GM21528 (cell line): ENCODE measurements around the gene PIK3R1.

Experiments used
- ATAC-seq: cut with Tn5 transposase; IDR thresholded peaks from one replicate; pipeline ENCODE4 v1.9.1; 2021; ENCODE audit warnings: mild to moderate bottlenecking, moderate library complexity; ENCODE audit not compliant: unreplicated experiment, low FRiP score

Gene PIK3R1

DNA sequence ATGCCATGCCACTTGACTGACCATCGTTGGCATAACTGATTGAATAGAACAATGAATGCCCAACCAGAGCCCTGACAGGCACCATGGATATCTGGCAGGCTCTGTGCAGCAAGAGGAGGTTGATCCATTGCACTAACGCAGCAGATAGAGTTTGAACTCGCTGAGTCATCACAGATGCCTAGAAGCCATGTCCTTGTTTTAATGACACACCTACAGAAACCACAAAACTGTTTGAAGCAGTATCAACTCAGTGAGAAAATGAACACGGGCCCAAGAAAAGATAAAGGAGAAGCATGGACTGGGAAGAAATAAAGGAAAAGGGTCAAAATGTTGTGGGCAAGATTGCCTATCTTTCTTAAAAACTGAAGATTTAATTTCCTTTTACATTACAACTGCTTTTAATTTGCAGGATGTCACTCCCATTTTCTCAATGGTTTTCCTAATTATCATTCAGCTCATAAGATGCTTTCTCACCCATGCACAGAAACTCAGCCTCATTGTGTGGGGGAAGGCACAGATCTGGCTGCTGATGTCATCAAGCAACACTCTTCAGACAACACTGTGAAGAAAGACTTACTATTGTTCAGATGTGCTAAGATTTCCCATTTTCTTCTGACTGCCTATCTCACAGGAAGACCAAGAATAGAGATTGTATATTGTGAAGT lies 129.0 kb downstream of the PIK3R1 start:
- ATAC-seq, result no peak

DNA sequence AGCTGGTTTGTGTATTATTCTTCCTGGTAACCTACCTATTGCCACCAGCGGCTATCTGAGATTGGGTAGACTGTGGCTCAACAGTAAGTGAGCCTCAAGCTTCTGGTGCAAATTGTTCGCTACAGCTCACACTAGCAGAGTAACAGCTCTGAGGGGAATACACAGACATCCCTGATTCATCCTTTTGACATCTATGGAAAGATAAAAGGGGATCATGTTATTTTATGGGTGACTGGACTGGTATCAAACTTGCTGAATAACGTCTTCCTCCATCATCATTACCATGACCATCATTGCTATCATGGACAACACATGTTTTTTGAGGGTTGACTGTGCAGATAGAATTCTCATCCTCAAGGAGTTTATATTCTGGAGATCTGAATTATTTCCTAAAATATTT lies 129.6 kb downstream of the PIK3R1 start:
- no peak for ATAC-seq

DNA sequence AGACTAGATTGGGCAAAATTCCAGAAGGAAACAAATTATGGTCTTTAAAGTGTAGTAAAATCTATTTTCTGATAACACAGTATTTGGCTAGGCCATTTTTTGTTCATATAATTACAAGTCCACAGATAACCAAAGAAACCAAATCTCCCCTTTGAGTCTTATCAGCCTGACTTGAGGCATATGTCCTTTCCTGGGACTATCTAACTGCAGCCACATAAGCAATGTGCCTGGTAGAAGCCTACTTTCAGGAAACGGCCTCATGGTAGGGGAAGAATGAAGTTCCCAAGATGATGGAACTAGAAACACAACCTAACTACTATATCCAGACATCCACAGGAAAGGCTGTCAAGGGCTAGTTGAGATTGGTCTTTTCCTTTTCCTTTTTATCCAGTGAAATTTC lies 130.0 kb downstream of the PIK3R1 start:
- ATAC-seq, result no peak

DNA sequence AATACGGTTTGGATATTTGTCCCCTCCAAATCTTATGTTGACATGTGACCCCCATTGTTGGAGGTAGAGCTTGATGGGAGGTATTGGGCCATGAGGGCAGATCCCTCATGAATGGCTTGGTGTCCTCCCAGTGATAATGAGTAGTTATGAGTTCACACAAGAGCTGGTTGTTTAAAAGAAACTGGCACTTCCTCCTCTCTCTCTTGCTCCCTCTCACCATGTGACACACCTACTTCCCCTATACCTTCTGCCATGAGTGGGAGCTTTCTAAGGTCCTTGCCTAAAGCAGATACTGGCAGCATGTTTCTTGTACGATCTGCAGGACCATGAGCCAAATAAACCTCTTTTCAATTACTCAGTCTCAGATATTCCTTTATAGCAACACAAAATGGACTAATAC lies 132.0 kb downstream of the PIK3R1 start:
- ATAC-seq, result no peak

DNA sequence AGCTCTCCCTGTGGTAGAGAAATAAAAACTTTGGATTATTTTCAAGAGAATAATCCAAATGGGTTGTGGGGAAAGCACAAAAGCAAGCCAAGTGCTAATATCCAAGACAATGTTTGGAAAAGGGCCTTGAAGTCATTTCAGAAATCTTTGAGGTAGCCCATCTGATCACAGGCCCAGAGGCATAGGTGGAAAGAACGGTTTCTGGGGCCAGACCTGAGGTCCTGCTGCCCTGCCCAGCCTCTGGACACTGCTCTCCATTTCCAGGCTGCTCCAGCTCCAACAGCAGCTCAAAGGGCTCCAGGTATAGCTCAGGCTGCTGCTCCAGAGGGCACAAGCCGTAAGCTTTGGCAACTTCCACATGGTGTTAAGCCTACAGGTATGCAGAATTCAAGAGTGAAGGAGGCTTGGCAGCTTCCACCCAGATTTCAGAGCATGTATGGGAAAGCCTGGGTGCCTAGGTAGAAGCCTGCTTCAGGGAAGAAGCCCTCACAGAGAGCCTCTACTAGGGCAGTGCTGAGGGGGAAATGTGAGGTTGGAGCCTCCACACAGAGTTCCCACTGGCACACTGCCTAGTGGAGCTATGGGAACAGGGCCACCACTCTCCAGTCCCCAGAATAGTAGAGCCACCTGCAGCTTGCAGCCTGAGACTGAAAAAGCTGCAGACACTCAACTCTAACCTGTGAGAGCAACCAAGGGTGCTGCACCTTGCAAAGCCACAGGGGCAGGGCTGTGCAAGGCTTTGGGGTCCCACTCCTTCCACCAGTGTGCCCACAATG lies 133.1 kb downstream of the PIK3R1 start:
- no peak for ATAC-seq

DNA sequence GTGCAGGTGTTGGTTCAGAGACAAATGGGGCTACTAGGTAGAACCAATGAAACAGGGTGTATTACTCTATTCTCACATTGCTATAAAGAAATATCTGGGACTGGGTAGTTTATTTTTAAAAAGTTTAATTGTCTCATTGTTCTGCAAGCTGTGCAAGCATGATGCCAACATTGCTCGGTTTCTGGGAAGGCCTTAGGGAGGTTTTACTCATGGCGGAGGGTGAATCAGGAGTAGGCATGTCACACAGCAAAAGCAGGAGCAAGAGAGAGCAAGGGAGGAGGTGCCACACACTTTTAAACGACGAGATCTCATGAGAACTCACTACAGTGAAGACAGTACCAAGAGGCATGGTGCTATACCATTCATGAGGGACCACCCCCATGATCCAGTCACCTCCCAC lies 134.6 kb downstream of the PIK3R1 start:
- ATAC-seq, result no peak
